ENCODE measurements around the gene PLET1.

- TF ChIP-seq ZBTB1 (tag by site-specific recombination; IDR thresholded peaks at IDR 0.05), result no peak
- TF ChIP-seq ZNF514 (tag by site-specific recombination; IDR thresholded peaks at IDR 0.05), result no peak
- no peak for TF ChIP-seq ZNF629 (tag by site-specific recombination; IDR thresholded peaks at IDR 0.05)
- TF ChIP-seq ZNF426 (tag by site-specific recombination; IDR thresholded peaks at IDR 0.05), result no peak
- TF ChIP-seq ZNF501 (tag by site-specific recombination; IDR thresholded peaks at IDR 0.05), result no peak
- no peak for TF ChIP-seq ZNF223 (tag by site-specific recombination; IDR thresholded peaks at IDR 0.05)
These were observed 7.7 kb upstream of the PLET1 start for GRCh38 chr11:112268406-112268805.

Data from HEK293 (cell line).